Stimulated activated CD4-positive, alpha-beta T cell treated with anti-CD3 and anti-CD28 coated beads, Interleukin-15, amount 100 ng/mL, for 24 hours (primary cell): Measurements from ENCODE around the gene ZNF345.
A peak's percentile ranks its signal among the peaks of the same experiment; 100 is the strongest.

Source experiments
- DNase-seq: peaks from one replicate; pipeline ENCODE4 v3.0.0-alpha.2; 2020

ZNF345 gene

DNA sequence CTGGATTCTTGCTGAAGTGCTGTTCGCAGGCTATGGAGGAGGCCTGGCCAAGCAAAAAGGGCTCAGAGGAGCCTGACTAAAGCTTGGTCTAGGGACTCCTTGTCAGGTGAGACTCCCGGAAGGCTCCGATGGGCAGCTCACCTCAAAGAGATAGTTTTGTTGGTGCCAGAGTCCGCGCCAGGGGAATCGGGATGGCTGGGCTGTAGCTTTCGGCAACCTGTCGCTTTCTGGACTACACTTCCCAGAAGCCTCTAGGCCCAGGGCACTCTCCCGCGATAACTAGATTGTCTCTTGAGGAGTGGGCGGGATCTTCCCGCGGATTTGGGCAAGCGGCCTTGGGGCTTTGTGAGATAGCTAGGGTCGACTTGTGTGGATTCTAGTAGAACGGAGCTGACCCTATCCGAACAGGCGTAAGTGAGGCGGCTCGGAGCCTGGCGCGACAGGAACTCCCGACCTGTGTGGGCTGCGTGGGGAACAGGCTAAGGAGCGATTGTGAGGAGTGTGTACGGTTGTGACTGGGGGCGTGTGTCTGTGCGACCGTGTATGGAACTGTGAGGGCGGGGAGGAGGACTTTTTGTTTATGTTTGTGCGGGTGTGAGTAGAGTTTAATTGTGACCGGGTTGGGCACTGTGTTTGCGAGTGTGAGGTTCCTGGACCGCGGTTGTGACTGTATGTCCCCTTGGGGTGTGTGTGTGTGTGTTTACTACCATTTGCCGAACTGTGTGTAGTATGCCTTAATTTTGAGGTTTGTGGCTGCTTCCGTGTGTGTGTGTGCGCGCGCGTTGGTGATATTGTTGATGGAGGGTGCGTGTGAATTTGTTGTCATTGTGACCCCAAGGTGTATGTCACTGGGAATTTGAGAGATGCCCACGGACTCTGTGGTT is at the start of gene ZNF345:
Gene ZNF345 (plus strand): TSS at position 318 of the 884 bp plus-strand sequence. CDS start 25,955 bp downstream, outside the sequence.
- peak; percentile 87 for DNase-seq

DNA sequence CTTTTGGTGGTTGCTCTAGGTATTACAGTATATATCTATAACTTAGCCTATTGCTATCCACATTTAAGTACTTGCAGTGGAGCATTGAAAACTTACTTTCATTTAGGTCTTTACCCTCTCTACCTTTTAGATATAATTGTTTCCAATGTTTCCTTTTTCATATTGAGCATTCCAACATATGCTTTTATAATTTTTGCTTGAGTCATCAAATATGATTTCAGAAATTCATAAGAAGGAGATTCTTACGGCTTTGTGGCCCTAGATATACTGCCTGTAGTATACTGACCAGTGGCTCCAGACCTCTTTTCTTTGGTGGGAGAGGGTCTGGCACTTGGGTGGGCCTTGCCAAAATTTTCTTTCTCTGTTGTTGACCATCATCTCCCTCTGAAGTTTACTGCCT is 45.3 kb upstream of the ZNF345 start:
- no peak for DNase-seq

DNA sequence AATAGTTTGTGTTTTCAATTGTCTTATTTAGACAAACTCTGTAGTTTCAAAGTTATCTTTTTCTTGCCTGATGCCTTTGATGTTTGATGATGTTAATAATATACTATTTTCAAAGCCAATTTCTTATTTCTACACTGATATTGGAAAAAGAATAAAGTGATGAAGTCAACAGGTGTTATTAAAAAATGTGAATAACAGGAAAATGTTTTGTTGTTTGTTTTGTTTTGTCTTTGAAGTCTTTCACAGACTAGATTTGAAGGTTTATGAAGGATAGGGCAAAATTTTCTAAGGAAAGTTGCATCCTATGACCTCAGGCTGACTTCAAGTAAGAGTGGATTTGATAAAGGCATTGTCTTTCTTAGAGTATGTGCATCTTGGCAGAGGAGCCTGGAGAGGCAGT is 43.6 kb upstream of the ZNF345 start:
- DNase-seq: no peak

DNA sequence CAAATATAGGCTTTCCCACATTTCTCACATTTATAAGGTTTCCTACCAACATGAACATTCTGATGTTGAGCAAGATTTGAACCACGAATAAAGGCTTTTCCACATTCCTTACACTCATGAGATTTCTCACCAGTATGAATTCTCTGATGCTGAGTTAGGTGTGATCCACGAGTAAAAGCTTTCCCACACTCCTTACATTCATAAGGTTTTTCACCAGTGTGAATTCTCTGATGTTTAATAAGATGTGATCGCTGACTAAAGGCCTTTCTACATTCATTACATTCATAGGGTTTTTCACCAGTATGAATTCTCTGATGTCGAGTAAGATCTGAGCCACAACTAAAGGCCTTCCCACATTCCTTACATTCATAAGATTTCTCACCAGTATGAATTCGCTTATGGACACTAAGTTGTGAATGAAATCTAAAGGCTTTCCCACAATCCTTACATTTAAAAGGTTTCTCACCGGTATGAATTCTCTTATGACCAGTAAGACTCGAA is 31.5 kb upstream of the ZNF345 start:
- DNase-seq: no peak

DNA sequence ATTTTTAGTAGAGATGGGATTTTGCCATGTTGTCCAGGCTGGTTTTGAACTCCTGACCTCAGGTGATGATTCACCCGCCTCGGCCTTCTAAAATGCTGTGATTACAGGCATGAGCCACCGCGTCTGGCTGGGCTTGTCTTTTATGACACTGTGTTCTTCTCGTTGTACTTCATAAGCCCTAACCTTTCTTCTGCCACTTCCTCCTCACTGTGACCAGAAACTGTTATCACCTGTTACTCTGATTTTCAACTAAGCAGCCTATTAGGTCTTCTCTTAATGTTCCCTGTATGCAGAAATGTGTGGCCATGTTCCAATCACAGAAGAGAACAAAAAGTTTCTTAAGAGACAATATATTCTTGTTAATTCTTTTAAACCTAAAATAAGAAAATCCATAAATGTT is 28.9 kb upstream of the ZNF345 start:
- no peak for DNase-seq

DNA sequence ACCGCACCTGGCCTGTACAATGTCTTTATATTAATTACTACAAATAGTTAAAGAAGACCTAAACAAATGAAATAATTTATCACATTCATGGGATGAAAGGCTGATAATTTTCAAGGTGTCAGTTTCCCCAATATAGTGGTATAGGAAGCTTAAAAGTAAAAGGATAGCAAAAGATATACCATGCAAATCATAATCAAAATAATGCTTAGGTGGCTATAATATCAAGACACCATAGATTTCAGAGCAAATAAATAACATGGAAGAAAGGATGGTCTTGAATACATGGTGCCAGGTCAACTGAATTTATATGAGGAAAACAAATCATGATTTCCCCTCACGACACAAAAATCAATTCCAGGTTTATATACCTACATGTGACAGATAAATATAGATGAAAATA is 17.2 kb upstream of the ZNF345 start:
- no peak for DNase-seq

DNA sequence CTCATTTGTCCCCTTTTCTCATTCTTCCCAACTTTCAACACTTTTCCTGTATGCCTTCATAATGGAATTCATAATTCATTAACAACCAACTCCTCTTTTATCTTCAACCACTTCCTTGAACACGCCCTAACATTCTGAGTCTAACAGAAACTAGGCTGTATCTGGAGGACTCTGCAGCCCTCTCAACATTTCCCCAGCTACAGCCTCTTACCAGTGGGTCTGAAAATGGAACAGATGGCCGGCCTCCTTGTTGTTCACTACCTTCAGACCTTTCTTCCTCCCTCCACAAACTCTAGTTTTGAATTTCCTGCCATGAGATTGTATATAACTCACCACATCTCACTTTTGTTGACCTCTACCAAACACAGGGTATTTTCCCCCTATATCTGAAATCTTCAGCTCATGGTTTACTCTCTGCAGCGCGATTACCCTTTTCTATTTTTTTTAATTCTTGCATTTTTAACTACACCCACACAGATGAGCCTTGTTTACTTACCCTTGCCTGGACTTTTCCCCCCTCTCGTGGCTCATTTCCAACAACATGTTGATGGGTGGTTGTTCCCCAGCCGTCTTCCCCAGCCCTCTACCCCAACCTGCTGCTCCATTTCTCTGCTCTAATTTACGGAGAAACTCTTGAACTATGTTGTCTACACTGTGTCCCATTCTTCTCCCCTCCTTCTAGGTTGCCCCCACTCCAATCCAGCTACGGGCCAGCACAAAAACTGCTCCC is 13.3 kb upstream of the ZNF345 start:
- DNase-seq: peak; percentile 2

DNA sequence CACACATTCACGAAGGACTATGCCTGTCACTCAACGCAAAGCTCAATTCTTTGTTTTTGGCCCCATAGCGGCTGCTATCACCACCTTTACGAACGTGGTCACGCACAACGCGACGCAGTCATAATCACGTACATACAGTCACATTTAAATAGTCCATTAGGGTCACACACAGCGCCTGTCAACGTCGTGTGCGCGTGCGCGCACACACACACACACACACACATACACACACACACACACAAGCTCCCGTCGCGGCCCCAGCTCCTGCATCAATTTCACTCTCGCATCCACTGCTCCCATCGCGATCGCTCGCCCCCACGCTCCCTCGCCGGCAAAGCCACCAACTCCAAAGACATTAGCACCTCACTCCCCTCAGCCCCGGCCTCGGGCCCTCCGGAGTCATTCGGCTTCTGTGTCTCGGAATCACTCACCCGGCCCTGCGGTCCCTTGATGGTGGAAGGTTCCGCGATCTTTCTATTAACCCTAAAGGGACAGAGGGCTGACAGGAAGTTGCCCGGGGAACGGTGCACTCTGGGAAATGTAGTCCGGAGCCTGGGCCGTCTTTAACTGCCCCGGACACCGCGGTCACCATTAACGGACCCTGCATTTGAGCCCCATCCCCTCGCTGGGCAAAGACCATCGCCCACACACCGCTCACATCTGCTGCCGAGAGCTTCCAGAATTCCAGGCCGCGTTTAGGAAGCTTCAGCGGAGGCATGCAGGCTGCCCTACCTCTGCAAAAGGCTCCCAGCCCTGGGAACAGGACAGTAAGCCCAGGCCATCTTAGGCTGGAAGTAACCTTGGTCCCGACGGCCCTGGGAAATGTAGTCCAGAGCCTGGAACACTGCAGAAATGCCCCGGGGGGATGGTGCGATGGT is 12.5 kb upstream of the ZNF345 start, which contains the start of gene ZNF790:
Gene ZNF790 (minus strand): TSS at position 482 of the 878 bp plus-strand sequence. CDS start 12,768 bp downstream, outside the sequence.
- DNase-seq: peak; percentile 86

DNA sequence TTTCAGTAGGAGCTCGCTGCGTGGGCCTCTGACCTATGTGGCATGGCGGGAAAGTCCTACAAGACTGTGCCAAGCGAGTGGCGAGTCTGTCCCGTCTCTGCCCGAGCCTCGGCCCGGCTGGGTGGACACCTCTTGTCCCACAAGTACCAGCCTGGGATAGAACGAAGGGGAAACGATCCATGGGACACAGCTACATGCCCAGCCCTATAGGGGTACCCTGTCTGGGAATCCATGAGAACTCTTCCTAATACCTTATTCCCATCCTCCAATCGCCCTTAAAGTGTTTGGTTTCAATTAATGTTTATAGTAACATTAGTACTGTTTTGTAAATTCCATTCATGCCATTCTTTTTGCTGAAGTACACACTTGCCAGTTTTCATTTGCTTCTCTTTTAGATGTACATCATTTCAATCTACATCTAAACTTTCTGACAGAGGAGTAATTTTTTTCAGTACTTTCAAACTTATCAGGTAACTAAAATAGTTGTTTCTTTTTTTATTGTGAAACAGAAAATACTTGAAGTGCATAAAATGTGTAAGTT is 11.8 kb upstream of the ZNF345 start:
- no peak for DNase-seq

DNA sequence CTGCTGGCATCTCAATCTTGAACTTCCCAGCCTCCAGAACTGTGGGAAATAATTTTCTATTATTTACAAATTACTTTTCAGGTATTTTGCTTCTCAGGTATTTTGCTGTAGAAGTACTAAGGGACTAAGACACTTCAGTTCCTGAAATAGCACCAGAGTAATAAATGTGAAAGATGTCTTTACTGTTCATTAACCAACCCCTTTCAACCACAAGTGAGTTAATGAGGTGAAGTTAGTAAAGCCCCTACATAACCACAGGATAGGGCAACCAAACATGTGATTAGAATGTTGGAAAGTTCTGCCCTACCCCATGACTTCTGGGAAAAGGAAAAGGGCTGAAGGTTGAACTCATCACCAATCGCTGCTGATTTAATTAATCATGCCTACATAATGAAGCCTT is 2.7 kb upstream of the ZNF345 start:
- no peak for DNase-seq

DNA sequence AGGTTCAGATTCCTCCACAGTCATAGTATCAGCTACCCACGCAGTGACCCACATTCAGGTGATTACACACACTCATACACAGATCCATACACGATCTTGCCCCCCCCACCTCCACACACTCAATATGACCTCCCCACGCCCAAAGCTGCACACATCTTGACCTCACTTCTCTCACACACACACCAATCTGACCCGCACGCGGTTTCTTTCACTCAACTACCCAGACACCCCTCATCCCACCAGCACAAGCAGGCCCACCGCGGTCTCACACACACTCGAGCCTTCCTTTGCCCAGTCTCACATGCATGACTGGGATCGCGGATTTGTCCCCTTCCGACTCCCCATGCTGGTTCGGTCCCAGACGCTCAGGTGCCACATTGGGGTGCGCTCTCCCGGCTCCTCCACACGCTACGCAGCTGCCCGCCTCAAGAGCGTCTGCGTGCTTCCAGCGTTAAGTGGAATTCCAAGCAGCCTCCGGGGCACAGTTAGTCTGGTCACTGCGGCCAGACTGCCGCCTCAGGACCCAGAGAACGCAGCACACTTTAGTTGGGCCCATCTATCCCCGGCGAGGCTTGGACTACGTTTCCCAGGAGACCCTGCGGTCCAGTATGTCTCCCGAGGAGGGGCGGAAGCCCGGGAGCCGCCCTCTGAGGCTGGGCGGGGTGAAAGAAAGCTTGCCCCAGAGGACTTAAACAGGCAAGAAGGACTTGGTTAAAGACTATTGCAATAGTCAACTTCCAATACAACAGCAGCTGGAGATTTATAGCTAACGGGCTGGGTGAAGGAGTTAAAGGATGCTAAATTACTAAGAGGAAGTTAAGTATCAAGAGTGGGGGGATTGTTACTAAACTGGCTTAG is 746 bp upstream of the ZNF345 start:
- DNase-seq: peak; percentile 91

DNA sequence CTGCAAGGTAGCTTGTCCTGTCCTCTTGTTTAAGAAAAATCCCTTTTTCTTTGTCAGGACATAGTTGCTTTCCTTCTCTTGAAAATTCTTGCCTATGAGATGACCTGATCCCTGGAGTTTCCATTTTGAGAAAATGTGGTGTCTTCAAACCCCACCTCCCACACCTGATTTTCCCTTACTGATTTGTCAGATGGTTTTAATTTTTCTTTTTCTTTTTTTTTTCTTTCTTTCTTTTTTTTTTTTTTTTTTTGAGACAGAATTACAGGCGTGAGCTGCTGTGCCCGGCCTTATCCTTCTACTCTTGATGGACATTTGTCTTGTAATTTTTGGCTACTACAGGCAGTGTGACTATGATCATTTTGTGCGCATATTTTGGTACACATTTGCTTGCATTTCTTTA is 1.2 kb downstream of the ZNF345 start:
- no peak for DNase-seq

DNA sequence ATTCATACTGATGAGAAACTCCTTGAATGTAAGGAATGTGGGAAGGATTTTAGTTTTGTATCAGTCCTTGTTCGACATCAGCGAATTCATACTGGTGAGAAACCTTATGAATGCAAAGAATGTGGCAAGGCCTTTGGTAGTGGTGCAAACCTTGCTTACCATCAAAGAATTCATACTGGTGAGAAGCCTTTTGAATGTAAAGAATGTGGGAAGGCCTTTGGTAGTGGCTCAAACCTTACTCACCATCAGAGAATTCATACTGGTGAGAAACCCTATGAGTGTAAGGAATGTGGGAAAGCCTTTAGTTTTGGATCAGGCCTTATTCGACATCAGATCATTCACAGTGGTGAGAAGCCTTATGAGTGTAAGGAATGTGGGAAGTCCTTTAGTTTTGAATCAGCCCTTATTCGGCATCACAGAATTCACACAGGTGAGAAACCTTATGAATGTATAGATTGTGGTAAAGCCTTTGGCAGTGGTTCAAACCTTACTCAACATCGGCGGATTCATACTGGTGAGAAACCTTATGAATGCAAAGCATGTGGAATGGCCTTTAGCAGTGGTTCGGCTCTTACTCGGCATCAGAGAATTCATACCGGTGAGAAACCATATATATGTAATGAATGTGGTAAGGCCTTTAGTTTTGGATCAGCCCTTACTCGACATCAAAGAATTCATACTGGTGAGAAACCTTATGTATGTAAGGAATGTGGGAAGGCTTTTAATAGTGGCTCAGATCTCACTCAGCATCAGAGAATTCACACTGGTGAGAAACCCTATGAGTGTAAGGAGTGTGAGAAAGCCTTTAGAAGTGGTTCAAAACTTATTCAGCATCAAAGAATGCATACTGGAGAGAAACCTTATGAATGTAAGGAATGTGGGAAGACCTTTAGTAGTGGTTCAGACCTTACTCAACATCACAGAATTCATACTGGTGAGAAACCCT is 26.6 kb downstream of the ZNF345 start:
- DNase-seq: no peak

DNA sequence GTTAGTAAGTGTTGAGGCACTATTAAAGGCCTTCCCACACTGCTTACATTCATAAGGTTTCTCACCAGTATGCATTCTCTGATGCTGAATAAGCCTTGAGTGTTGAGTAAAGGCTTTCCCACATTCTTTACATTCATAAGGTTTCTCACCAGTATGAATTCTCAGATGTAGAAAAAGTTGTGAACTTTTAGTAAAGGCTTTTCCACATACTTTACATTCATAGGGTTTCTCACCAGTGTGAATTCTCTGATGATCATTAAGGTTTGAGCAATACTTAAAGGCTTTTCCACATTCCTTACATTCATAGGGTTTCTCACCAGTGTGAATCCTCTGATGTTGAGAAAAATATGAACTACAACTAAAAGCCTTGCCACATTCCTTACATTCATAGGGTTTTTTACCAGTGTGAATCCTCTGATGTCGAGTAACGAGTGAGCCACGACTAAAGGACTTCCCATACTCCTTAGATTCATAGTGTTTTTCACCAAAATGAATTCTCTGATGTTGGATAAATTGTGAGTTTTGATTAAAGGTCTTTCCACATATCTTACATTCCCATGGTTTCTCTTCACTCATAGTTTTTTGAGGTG is 41.2 kb downstream of the ZNF345 start:
- no peak for DNase-seq

DNA sequence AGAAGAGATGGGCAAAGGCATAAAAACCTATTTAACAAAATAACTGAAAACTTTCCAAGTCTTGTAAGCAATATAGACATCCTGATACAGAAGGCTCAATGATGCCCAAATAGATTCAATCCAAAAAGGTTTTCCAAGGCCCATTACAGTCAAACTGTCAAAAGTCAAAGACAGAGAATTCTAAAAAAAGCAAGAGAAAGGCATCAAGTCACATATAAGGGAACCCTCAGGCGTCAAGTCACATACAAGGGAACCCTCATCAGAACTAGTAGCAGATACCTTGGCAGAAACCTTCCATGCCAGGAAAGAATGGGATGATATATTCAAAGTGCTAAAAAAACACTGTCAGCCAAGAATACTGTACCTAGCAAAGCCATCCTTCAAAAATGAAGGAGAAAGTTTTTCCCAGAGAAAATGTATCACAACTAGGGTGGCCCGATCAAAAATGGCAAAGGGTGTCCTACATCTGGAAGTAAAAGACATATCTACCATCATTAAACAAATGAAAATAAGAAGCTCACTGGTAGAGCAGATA is 44.2 kb downstream of the ZNF345 start:
- DNase-seq: no peak

DNA sequence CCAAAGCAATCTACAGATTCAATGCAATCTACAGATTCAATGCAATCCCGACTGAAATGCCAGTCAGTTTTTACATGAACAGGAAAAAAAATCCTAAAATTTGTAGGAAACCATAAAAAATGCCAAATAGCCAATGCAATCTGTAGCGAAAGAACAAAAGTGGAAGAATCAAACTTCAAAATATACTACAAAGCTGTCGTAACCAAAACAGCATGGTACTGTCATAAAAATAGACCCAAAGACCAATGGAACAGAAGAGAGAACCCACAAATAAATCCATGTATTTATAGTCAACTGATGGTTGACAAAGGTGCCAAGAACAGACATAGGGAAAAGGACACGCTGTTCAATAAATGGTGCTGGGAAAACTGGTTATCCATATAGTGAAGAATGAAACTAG is 47.7 kb downstream of the ZNF345 start:
- no peak for DNase-seq

DNA sequence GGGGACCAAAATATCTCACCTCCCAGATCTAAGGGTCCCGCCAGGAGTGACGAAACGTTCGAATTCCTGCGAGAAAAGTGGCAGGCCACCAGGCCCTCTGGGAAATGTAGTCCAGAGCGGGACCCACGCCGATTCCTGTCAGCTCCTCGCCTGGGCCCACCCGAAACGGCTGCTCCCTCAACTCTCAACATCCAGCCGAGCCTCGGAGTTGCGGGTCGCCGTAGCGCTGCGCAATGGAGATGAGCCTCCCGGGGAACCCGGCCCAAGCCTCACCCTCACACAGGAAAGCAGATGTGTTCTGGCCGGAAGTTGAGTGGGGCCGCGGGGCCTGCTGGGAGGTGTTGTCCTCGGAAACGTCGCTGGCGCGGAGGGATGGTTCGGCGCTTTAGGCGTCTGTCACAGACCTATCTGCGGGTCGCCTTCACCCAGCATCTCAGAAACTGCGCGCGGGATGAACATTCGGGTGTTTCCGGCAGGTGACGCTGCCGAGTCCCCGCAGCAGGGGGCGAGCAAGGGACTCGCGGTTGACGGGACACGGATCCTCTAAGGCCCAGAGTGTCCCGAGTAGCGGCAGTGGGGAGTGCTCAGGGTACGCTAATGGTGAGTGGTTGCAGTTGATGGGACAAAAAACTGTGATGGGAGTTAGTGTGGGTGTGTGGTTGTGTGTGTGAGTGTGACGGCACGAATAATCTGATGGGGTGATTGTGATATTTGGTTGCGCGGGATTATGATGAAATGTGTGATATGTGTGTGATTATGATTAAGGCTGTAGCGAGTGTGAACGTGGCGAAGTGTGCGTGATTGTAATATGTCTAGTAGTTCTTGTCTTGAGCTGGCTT is 65.5 kb downstream of the ZNF345 start, which contains the start of the genes ZNF568 and ZNF829:
Gene ZNF568 (plus strand): TSS at position 341 of the 839 bp plus-strand sequence. CDS start 6,439 bp downstream, outside the sequence.
Gene ZNF829 (minus strand): TSS at position 300 of the 839 bp plus-strand sequence. CDS start 1,124 bp downstream, outside the sequence.
- DNase-seq: peak; percentile 91

DNA sequence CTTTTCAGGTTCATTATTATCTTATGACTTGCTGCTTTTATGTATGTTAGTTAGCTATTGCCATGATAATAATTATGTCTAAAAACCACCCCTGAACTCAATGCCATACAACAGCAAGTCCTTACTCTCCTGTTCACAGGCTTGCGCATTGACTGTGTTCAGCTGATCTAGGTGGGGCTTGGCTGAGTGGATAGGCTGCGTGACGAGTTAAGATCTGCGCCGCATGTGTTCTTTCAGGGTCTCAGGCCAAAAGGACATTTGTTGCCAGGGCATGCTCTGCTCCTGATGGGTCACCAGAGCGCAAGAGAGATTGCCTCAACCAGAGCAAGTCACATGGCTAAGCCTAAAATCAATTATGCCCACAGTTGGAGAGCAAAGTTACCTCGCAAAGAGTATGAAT is 66.3 kb downstream of the ZNF345 start:
- no peak for DNase-seq
